Neural cell (in vitro differentiated cells): Measurements from ENCODE around the gene ISYNA1. TPM values are rescaled to one million over a fixed set of nuclear protein-coding genes. Genes with fewer than 3 reads are reported as not detected.

Experiments used
- H2AFZ ChIP-seq: fragments of 200-600, 300-800 bp; sonication (generic), shearing (Covaris generic); 2 replicates; pipeline ENCODE4 v1.6.0; 2014; ENCODE audit warnings: low read depth, mild to moderate bottlenecking, antibody characterized with exemption, low read length, moderate library complexity
- H3F3A ChIP-seq: fragments of 200-600 bp; shearing (Covaris generic); 2 replicates; pipeline ENCODE4 v1.6.1; 2016; ENCODE audit warnings: mild to moderate bottlenecking, moderate library complexity, mixed read lengths, antibody characterized with exemption, low read length; ENCODE audit not compliant: insufficient read depth, poor library complexity, severe bottlenecking
- H3K27ac ChIP-seq: fragments of 200-600, 300-800 bp; sonication (generic), shearing (Covaris generic); 2 replicates; pipeline ENCODE4 v1.5.1; 2014; ENCODE audit warnings: mild to moderate bottlenecking, low read length, moderate library complexity
- H3K27me3 ChIP-seq: fragments of 300-800, 200-600 bp; sonication (generic), shearing (Covaris generic); 2 replicates; pipeline ENCODE4 v1.6.0; 2014; ENCODE audit warnings: mild to moderate bottlenecking, low read depth, low read length, moderate library complexity; ENCODE audit not compliant: insufficient read depth
- H3K36me3 ChIP-seq: fragments of 300-800, 200-600 bp; sonication (generic), shearing (Covaris generic); 2 replicates; pipeline ENCODE4 v1.5.1; 2014; ENCODE audit warnings: mild to moderate bottlenecking, antibody characterized with exemption, low read length, moderate library complexity; ENCODE audit not compliant: insufficient read depth
- H3K4me2 ChIP-seq: fragments of 300-800, 200-600 bp; sonication (generic), shearing (Covaris generic); 2 replicates; pipeline ENCODE4 v1.6.0; 2014; ENCODE audit warnings: mild to moderate bottlenecking, low read length
- H3K4me3 ChIP-seq: fragments of 300-800, 200-600 bp; sonication (generic), shearing (Covaris generic); 2 replicates; pipeline ENCODE4 v1.5.1; 2014; ENCODE audit warnings: mild to moderate bottlenecking, low read length, moderate library complexity
- H3K79me2 ChIP-seq: fragments of 200-600 bp; shearing (Covaris generic); replicated peaks from 2 replicates; pipeline ENCODE4 v1.6.0; 2014; ENCODE audit warnings: mild to moderate bottlenecking, low read length, moderate library complexity; ENCODE audit not compliant: insufficient read depth
- H3K9ac ChIP-seq: fragments of 300-800, 200-600 bp; sonication (generic), shearing (Covaris generic); 2 replicates; pipeline ENCODE4 v1.6.1; 2016; ENCODE audit warnings: mild to moderate bottlenecking, low read length, mixed read lengths
- H3K9me2 ChIP-seq: fragments of 200-600 bp; shearing (Covaris generic); 2 replicates; pipeline ENCODE4 v1.6.1; 2016; ENCODE audit warnings: mild to moderate bottlenecking, low read length, mixed read lengths; ENCODE audit not compliant: insufficient read depth
- H3K9me3 ChIP-seq: fragments of 200-600, 300-800 bp; sonication (generic), shearing (Covaris generic); 2 replicates; pipeline ENCODE4 v1.6.1; 2016; ENCODE audit warnings: mild to moderate bottlenecking, mixed run types, low read length, moderate library complexity, mixed read lengths
- H4K20me1 ChIP-seq: fragments of 200-600 bp; shearing (Covaris generic); 2 replicates; pipeline ENCODE4 v1.6.1; 2016; ENCODE audit warnings: mild to moderate bottlenecking, mixed run types; ENCODE audit not compliant: insufficient read depth
- EP300 ChIP-seq: fragments of 450-650 bp; conservative IDR thresholded peaks from 2 replicates; pipeline ENCODE4 v1.6.1; 2014; ENCODE audit warnings: antibody characterized with exemption, mild to moderate bottlenecking, moderate library complexity; ENCODE audit not compliant: poor library complexity, severe bottlenecking
- EZH2 ChIP-seq: fragments of 200-600, 300-800 bp; shearing (Covaris generic), sonication (generic); IDR thresholded peaks from 2 replicates; pipeline ENCODE4 v1.6.1; 2014; ENCODE audit warnings: antibody characterized with exemption, low read length, borderline replicate concordance, mild to moderate bottlenecking; ENCODE audit not compliant: insufficient read depth, poor library complexity, severe bottlenecking
- MXI1 ChIP-seq: fragments of 450-650 bp; conservative IDR thresholded peaks from 2 replicates; pipeline ENCODE4 v1.6.1; 2014; ENCODE audit warnings: antibody characterized with exemption, mild to moderate bottlenecking; ENCODE audit not compliant: poor library complexity, severe bottlenecking
- POLR2AphosphoS5 ChIP-seq: IDR thresholded peaks from 2 replicates; pipeline ENCODE4 v1.6.1; 2012
- RAD21 ChIP-seq: fragments of 450-650 bp; conservative IDR thresholded peaks from 2 replicates; pipeline ENCODE4 v1.6.1; 2014; ENCODE audit warnings: antibody characterized with exemption, mild to moderate bottlenecking, moderate library complexity
- SMC3 ChIP-seq: fragments of 450-650 bp; conservative IDR thresholded peaks from 2 replicates; pipeline ENCODE4 v1.6.1; 2014; ENCODE audit warnings: antibody characterized with exemption, mild to moderate bottlenecking, moderate library complexity; ENCODE audit not compliant: poor library complexity
- TAF1 ChIP-seq: IDR thresholded peaks from 2 replicates; pipeline ENCODE4 v1.6.1; 2012; ENCODE audit warnings: low read depth
- polyA plus RNA-seq: library from polyadenylated mRNA; depleted of rRNA; stranded (reverse); fragments of >200 nt; gene quantifications from 2 replicates; pipeline ENCODE4 v1.2.3, GENCODE V29; 2014
- TF ChIP-seq, protein P1 (sequence below): IDR thresholded peaks from 2 replicates; pipeline ENCODE4 v1.6.1; 2012; ENCODE audit warnings: borderline replicate concordance
- TF ChIP-seq, protein P2 (sequence below): fragments of 450-650 bp; IDR thresholded peaks from 2 replicates; pipeline ENCODE4 v1.5.1; 2014; ENCODE audit warnings: antibody characterized with exemption, mild to moderate bottlenecking, moderate library complexity; ENCODE audit not compliant: poor library complexity, severe bottlenecking

The ISYNA1 gene
- polyA plus RNA-seq, 1 donor from 2014 or later, result 123 TPM

- Histone ChIP-seq H3K79me2 (no peaks in the 10 kb centered on the region), H3F3A (no peaks in the 10 kb centered on the region), H3K27me3 (peaks cover 9% of the 10 kb centered on the region), H3K27ac (no peak overlapping the region), H3K9me3 (no peaks in the 10 kb centered on the region), H3K9me2 (no peaks in the 10 kb centered on the region), H4K20me1 (no peaks in the 10 kb centered on the region), H3K4me2 (no peak overlapping the region), H3K36me3 (no peaks in the 10 kb centered on the region), H3K4me3 (no peak overlapping the region), H2AFZ (no peak overlapping the region), H3K9ac (no peak overlapping the region)
- TF ChIP-seq, protein P1, sequence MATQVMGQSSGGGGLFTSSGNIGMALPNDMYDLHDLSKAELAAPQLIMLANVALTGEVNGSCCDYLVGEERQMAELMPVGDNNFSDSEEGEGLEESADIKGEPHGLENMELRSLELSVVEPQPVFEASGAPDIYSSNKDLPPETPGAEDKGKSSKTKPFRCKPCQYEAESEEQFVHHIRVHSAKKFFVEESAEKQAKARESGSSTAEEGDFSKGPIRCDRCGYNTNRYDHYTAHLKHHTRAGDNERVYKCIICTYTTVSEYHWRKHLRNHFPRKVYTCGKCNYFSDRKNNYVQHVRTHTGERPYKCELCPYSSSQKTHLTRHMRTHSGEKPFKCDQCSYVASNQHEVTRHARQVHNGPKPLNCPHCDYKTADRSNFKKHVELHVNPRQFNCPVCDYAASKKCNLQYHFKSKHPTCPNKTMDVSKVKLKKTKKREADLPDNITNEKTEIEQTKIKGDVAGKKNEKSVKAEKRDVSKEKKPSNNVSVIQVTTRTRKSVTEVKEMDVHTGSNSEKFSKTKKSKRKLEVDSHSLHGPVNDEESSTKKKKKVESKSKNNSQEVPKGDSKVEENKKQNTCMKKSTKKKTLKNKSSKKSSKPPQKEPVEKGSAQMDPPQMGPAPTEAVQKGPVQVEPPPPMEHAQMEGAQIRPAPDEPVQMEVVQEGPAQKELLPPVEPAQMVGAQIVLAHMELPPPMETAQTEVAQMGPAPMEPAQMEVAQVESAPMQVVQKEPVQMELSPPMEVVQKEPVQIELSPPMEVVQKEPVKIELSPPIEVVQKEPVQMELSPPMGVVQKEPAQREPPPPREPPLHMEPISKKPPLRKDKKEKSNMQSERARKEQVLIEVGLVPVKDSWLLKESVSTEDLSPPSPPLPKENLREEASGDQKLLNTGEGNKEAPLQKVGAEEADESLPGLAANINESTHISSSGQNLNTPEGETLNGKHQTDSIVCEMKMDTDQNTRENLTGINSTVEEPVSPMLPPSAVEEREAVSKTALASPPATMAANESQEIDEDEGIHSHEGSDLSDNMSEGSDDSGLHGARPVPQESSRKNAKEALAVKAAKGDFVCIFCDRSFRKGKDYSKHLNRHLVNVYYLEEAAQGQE, result no peak
- TF ChIP-seq SMC3 (no peak), EZH2 (no peak), TAF1 (no peak), RAD21 (no peak), POLR2AphosphoS5 (no peak), EP300 (no peak), MXI1 (no peak)
- TF ChIP-seq, protein P2, sequence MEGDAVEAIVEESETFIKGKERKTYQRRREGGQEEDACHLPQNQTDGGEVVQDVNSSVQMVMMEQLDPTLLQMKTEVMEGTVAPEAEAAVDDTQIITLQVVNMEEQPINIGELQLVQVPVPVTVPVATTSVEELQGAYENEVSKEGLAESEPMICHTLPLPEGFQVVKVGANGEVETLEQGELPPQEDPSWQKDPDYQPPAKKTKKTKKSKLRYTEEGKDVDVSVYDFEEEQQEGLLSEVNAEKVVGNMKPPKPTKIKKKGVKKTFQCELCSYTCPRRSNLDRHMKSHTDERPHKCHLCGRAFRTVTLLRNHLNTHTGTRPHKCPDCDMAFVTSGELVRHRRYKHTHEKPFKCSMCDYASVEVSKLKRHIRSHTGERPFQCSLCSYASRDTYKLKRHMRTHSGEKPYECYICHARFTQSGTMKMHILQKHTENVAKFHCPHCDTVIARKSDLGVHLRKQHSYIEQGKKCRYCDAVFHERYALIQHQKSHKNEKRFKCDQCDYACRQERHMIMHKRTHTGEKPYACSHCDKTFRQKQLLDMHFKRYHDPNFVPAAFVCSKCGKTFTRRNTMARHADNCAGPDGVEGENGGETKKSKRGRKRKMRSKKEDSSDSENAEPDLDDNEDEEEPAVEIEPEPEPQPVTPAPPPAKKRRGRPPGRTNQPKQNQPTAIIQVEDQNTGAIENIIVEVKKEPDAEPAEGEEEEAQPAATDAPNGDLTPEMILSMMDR, result no peak
These were observed 46.3 kb downstream of the ISYNA1 start for GRCh38 chr19:18391509-18392075.

DNA sequence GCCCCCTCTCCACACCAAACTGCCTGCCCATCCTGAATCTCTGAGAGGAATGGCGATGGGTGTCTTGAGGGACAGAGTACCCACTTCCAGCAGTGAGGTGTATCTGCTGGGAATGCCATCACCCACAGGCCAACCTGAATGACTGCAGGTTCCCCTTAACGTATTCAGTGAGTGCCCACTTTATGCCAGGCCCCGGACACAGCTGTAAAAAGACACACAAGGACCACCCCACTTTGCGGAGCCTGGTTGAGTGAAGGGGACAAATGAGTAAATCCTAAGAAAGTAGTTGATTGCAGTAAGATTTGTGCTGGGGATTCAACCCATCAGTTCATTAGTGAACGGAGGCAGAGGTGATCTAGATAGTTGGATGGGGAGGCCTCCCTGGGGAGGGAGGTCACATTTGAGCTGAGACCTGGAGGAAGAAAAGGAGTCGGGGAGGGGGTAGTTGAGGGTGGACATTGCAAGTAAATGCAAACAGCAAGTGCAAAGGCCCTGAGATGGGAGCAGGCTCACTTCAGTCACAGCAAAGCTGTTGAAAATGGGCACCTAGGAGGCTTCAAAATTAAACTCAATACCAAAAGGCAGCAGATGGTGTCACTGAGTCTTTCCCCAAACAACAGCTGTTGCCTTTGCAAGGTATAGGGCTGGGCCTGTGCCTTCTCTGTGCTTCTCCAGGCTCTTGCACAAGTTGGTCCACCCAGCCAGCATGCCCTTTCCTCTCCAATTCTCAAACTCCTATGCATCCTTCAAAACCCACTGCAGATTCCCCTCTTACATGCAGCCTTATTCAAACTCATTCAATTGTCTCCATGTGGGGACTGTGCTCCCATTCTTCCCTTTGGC, 47.6 kb downstream of the ISYNA1 start:
- Histone ChIP-seq H3K27me3 (peaks cover 9% of the 10 kb centered on the region), H3F3A (no peaks in the 10 kb centered on the region), H3K4me3 (no peak overlapping the region), H3K36me3 (no peaks in the 10 kb centered on the region), H3K27ac (no peak overlapping the region), H3K9me2 (no peaks in the 10 kb centered on the region), H3K4me2 (no peak overlapping the region), H2AFZ (no peak overlapping the region), H3K9me3 (no peaks in the 10 kb centered on the region), H3K9ac (no peak overlapping the region), H4K20me1 (no peaks in the 10 kb centered on the region), H3K79me2 (no peaks in the 10 kb centered on the region)
- no peak for TF ChIP-seq RAD21
- TF ChIP-seq POLR2AphosphoS5, result no peak
